ENCODE data around the gene CFAP46. TPM values are rescaled to one million over a fixed set of nuclear protein-coding genes. Genes with fewer than 3 reads are reported as not detected.

Gene CFAP46
- total and polyA plus RNA-seq, 2 of the 8 experiments (the other 6 are each of a cell fraction or from before 2014, with no cell fraction given): 2.6 to 4.8 TPM

GRCh38 chr10:132856869-132857524, 85.4 kb downstream of the CFAP46 start (continued):
- TF ChIP-seq POLR2A (IDR thresholded peaks at IDR 0.05; ENCODE audit: control extremely low read depth in 1 of 2, low read depth in 2 of 2, low read length in 2 of 2) (no peak), ZNF274 (IDR thresholded peaks at IDR 0.05; ENCODE audit: borderline replicate concordance, extremely low read depth, low read length) (no peak)
